Measurements from ENCODE around the gene EHD4.

EHD4 gene

DNA sequence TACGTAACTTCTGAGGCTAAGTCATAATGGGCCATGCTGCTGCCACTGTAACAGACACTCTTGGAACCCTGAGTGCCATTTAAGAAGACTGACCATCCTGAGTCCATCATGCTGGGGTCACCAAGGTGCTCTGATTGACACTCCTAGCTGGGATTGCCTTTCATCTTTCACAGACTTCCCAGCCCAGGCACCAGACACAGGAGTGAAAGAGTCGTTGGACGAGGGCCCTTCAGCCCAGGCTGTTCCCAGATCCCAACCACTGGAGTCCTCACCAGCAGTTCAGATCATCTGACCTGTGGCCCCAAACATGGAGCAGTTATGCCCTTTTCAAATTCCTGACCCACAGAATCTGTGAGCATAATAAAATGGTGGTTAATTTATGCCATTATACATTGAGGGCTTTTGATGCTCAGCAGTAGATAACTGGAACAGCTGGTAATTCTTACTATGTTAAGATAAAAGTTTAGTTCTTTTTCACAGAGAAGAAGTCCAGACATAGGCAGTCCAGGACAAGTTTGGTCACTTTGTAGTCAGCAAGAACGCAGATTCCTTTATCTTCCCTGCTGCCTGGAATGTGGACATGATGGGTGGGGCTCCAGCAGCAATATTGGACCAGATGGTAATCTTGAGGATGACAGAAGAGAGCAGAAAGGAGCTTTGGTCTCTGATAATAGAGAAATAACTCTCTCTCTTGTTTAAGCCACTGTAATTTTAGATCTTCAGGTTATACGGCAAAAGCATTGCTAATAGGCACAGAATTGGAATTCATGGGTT lies 7.3 kb upstream of the EHD4 start:
- peak; percentile 26 for DNase-seq

DNA sequence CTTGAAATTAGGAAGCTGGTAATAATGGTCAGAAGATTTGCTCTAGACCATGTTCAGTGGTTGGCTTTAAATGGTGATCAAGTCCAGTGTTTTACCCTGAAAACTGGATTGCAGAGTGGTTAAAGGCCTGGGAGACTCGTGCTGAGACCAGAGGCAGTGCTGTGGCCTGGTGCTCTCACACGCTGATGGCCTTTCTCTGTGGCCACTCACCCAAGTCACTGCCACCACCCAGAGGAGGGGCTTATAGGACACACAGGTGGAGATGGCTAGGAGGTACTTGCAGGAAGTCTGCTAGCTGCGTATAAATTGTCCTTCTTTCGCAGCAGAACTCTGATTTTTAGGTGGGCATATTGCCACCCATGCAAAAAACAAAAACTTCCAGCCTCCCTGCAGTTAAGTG lies 6.2 kb upstream of the EHD4 start:
- no peak for DNase-seq

DNA sequence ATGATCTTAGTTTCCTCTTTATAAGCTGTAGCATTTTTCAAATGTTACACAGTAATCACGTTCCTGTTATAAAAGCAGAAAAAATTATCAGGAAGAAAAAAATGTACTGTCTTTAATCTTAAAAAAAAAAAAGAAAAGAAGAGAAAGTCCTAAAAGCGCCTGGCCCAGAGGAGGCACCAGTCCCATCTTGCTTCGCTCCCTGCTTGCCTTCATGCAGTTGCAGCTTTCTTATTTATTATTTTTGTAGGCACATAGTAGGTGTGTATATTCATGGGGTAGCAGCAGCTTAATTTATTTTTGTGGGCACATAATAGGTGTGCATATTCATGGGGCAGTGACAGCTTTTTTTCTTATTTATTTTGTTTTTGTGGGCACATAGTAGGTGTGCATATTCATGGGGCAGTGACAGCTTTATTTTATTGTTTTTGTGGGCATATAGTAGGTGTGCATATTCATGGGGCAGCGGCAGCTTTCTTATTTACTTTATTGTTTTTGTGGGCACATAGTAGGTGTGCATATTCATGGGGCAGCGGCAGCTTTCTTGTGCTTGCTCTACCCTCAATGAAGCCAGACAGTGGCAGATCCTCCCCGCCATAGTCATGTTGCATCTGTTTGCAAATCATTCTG lies 5.5 kb upstream of the EHD4 start:
- no peak for DNase-seq

DNA sequence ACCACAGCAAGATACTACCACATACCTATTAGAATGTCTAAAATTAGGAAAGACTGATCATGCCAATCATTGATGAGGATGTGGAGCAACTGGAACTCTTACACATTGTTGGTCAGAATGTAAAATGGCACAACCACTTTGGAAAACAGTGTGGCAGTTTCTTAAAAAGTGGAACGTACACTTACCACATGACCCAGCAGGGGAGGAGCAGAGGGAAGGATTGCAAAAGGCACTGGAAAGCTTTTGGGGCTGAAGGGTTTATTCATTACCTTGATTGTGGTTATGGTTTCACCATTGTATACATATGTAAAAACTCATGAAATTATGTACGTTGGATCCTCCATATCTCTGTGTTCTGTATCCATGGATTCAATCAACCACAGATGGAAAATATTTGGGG lies 3.3 kb upstream of the EHD4 start:
- no peak for DNase-seq

DNA sequence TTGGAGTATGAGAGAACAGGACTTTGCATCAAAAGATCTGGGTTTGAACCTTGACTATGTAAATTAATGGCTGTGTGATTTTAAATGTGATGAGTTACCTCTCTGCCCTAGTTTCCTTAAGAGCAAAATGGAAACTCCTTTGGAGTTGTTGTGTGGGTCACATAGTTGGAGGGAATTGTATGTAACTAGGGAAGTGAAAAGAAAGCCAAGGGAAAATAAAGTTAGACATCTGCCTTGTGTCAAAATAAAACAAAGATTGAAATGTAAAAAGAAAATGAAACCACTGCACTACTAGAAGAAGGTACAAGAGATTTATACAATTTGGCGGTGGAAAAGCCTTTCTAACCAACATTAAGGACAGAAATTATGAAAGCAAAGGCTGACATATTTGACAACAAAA lies 1.7 kb upstream of the EHD4 start:
- DNase-seq: no peak

DNA sequence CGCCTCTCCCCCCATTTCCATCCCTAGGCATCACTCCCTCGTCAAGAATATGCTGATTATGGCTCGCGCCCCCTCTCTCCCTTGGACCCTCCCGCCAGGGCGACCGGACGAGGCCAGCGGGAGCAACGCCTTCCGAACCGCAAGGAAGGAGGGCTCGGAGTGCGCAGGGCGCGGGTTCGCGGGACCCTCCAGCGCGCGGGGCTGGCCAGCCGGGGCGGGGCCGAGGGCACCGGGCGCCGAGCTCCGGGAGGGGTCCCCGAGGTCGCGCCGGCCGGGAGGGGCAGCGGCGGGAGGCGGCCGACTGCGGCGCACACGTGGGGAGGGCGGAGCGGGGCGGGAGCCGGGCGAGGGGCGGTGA lies 483 bp downstream of the EHD4 start:
- DNase-seq: peak; percentile 36

DNA sequence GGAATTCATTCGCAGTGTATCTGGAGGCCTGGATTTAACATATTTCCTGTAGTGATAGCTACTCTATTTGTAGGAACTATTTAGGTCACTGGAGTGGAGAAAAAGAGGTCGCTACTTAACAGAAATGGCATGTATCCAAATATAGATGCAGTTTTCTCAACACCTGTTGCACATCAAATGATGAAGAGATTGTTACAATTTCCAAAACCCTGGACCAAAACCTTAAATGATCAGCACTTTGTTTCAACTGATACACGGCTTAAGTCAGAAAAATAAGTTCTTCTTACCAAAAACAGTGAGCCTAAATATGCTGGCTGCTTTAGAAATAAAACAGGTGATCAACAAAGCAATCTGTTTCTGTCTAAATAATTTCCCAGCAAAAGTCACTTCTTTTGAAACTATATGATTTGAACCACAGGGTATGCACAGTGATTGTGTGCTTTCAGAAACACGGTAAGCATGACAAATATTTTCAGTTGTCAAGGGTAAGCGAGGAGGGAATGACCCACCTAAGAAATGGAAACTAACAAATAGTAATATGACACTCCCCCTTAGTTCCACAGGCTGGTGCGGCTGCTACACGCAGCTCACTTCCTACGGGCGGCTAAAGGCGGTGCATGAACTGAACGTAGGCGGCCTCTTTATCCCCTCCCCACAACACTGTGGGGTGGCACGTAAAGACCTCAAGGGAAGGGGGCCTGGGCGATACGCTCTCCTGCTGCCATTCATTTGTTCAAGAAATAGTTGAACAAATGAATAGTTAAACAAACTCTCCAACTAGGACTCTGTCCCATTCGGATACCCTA lies 1.1 kb downstream of the EHD4 start:
- DNase-seq: peak; percentile 77

DNA sequence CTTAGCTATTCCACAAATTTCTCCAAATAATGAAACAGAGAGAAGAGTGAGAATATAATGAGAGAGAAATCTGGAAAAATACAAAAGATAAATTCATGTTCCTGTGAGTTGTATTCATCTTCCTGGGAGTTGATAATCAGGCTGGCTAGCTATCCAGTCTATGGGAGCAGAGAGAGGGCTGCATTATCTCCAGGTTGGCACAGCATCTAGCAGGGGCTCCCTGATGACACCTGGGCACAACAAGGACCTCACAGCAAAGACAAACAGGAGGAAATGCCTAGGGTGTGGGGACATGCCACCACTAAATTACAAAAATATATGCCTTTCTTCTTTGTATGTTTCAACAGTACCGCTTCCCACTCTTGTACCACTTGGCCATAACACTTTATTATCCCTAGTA lies 1.9 kb downstream of the EHD4 start:
- DNase-seq: no peak

DNA sequence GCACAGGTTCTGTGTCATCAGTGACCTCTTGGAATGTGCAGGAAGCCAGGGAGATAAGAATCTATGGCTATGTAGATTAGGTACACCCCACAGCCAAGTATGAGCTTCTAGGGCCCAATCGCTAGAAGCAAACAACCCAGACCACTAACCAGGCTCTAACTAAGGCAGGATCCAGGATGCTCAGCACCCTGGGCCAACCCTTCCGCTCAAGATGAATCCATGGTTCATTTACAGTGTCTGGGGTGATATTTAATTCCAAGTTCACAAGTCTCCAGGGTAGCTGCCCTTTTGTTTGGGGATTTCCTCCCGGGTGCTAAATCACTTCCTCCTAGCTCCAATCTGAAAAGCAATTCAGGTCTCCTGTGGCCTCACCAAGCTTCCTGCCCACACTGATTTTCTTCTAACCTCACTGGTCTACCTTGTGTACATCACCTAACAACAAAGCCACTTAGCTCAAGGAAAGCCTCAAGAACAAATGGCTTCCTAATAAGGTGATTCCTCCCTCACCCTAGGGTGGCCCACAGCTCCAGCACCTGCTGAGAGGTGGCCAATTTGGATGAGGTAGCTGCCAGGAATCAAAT lies 2.4 kb downstream of the EHD4 start:
- no peak for DNase-seq

DNA sequence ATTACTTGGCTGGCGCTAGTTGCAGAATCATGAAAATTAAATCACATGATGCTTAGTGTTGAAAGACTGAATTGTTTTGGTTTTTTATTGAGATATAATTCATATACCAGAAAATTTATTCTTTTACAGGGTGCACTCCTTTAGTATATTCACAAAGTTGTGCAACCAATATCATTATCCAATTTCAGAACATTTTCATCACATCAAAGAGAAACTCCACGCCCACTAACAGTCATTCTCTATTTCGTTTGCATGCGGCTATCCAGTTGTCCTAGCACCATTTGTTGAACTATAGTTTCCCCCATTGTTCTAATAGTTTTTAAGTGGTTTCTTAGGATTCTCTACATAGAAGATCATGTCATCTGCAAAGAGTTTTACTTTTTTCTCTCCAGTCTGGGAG lies 3.7 kb downstream of the EHD4 start:
- no peak for DNase-seq

DNA sequence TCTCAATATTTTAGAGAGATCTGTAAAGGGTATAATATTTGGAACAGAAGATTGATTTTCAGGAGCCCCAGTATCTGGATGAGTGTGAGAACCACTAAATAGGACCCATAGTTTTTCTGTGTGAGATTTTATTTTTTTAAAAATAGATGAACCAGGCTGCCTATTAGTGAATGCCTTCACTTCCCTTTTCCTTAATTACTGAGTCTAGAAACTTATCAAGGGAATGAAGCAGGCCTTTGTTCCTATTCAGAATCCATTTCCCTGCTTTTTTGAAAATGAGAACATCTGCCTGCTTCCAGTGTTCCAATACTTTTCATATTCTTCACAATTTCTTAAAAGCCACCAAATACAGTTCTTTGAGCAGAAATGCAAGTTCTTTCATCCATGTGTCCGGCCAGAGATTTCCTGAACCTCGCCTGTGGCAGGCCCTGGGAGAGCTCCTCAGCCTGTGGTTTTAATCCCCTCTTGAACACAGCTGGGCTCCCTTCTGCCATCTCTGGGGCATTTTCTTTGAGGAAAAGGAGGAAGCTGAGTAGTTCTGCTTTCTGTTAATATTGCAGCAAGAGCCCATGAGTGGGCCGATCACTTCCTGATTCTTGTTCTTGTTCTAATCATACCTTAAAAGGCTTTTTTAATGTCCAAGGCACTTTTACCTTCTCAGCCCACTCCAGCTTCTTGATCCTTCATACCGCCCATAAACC lies 4.7 kb downstream of the EHD4 start:
- DNase-seq: peak; percentile 90

DNA sequence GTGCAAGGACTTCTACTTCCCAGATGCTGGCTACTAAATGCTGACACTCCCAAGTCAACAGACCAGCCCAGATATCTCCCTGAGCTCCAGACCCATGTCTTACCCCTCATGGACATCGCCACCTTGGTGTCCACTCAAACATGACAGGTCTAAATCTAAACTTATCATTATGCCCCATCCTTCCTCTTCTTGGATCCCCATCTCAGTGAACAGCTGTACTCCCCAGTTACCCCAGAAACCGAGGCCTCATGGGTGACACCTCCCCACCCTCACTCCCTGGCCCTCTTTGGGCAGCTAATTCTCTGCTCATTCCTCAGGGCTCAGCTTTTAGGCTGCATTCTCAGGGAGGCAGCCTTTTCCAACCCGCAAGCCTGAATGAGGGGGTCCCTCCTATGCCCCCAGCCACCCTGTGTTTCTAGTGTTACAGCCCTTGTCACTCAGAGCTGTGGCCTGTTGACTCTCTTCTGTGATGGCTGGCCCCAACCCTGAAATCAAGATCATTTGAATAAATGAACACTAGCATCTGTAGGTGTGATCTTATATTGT lies 5.4 kb downstream of the EHD4 start:
- peak; percentile 34 for DNase-seq

DNA sequence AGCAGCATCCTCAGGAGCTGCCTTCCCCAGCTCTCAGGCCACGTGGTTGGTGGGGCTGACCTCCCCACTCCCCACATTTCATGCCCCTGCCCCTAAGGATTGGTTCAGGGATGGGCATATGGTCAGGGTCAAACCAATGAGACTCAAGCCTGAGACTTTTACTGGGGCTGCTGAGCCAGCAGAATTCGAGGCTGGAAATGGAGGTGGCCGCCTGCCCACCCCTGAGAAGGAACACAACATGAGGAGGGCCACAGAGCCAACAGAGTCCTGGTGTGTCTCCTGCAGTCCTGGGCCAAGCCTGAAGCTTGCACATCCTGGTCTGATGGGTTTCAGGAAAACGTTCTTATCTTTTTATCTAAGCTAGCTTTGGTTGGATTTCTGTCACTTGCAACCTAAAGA lies 5.9 kb downstream of the EHD4 start:
- no peak for DNase-seq

DNA sequence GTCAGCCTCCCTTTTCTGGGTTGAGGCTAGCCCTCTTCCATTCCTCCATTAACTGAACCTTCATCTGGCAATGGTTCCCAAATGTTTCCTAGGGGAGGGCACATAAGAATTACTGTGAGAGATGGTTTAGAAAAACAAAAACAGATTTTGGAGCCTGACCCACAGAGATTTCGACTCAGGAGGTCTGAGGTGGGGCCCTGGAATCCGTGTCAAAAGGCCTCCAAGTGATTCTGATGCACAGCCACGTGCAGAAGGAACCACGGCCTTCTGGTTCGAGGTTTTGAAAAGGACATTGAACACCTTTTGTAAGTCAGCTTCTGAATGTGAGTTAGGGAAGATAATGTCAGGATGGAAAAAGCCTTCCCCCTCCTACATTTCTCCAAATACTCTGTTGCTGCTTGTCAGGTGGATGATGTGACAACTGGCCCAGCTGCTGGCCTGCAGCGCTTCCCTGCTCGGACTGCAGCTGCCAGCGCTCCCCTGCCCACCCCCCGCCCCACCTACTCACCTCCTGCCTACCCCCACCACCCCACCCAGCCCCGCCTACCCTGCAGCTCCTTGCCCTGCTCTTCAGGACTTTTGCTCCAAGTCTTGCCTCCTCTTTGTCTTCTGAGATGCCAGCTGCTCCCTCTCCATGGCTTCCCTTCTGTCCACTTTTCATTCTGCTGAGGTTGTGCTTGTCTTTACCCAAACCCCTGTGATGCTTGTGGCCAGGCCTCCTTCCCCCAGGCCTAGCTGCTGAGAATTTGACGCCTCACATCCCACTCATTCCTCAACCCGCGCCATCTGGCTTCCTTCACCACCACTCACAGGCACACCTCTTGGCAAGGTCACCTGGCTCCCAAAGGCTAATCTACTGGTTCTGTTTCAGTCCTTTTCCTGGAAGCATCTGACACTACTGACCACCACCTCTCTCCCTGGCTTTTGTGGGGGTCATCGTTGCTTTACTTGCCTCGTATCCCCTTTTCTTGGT lies 6.6 kb downstream of the EHD4 start:
- no peak for DNase-seq

DNA sequence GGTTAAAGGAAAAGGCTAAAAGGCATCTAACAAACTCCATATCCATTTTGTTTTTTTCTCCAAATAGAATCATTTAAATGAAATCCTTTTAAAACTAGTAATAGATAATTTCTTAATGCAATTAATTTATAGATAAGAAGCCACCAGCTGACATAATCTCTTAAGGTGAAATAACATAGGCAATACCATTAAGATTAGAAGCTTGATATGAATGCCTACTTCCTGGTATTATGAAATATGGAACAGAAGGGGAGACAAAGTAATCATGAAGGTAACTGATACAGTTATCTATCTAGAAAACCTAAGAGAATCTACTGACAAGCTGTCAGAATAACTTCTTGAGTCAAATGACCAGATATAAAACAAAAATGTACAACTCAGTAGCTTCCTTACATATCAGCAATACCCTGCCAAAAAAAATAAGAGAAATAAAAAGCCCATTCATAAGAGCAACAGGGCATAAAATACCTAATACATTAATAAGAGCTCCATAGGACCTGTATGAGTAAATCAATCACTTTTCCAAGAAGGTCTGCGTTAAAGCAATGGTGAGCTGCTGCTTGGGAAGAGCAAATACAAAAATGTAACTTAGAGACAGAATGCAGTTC lies 10.7 kb downstream of the EHD4 start:
- no peak for DNase-seq

DNA sequence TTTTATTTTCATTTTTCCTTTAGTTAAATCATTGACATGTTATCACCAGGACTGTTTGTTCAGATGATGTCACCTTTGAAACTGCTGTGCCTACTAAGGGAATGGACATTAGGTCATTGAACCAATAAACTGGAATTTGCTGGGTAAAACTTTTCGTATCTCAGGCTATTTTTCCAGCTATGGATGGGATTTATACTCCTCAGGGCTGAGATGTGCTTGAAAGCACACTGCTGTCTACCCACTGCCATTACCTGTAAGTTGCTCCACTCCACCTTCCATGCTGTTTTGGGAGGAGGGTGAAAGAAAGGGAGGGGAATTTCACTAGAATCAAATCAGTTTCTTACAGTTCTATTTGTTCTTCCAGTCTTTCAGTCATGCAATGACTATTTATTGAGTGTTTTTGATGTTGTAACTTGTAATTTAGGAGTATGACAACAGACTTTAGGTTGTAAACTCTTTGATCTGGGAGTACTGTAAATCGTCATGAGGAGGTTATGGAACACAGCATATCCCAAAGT lies 11.3 kb downstream of the EHD4 start:
- no peak for DNase-seq

DNA sequence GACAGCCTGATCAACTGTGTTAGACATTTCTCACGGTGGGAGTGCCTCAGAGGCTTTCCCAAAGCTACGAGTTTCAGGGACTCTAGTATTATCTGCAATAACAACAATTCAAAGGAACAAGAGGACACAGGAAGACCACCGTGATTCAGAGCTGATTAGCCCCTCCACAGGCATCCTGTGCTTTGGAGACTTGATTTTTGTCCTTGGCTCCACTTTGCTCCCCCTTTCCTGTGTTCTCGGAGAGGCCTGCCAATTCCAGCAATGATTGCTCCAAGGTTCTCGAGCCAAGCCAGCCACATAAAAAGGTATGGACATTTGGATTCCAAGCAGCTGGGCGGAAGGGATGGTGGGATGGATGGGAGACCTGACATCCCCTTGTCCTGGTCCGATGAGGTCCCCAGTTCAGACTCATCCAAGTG lies 14.3 kb downstream of the EHD4 start:
- no peak for DNase-seq

DNA sequence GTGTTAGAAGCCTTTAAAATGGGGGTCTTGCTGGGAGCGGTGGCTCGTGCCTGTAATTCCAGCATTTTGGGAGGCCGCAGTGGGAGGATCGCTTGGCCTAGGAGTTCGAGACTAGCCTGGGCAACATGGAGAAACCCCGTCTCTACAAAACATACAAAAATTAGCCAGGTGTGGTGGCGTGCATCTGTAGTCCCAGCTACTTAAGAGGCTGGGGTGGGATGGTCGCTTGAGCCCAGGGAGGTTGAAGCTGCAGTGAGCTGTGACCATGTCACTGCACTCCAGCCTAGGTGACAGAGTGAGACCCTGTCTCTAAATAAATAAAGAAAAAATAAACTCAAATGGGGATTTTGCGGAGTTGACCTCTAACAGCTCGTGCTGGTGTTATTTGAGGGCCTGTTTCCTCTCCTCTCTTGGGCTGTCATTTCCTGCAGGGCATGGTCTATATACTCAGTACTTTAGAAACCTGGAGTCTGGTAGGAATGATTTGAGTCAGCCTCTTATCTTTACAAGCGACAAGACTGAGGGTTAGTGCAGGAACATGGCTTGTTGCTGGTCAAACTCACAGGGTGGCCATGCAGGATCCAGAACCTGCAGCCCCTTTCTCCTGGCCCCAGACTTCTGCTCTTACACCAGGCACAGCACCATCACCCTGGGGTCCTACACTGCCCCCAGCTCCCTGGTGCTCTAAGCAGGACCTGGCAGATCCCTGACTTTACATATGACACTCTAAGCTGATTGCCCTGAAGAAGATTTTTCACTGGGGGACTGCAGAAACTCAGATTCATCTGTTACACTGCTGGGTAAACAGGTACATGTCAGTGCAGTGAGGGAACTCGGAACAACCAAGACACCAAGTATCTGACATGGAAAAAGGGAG lies 15.1 kb downstream of the EHD4 start:
- DNase-seq: no peak

DNA sequence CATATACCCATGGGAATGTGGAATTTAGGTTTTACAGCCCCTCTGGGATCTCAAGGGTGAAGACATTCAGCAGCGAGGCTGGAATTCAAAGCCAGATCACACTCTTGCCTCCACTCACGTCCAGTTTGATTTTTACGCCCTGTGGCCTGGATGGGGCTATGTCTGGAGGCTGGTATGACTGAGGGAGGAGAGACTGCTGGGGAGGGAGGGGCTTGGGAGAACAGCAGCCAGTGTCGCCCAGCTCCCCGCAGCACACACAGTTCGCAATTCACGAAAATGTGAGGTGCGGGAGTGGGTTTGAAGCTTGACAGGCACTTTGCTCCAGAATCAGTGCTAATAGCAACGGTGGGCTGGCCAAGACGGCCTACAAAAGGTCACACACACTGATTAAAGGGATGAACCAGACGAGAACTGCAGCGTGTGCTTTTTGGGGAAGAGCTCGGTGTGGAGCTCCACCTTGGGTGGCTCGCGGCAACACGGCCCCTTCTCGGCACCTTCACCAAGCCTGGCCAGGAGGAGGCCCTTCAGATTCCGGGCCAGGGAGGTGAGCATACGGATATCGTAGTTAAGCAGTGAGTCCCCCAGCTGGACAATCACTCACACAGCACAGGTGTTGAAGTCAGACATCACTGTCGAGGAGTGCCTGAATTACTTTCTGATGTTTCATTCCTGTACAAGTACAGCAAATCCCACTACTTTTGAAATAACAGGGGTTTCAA lies 16.4 kb downstream of the EHD4 start:
- DNase-seq: no peak
